Measurements from ENCODE around the gene SLN. TPM values are rescaled to one million over a fixed set of nuclear protein-coding genes. Genes with fewer than 3 reads are reported as not detected.

The SLN gene
- total RNA-seq, 1 experiment from 2014 or later, result not detected

DNA sequence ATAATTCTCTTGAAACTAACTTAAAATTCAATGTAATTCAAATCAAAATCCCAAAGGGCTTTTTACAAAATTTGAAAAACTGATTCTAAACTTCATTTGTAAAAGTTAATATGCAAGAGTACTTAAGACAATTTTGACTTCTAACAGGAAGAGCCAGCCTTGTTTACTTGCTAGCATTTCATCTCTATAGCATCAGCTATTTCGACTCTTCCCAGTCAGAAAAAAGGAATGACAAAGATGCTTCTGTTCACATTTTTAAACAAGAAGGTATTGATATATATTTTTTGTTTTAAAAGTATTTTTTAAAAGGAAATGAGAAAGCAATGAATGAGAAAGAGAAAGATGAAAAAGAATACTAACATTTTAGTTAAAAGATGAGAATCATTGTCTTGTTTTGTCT lies 16.4 kb downstream of the SLN start:
- Histone ChIP-seq H2AFZ (ENCODE audit: low read length) (no peak overlapping the region), H4K20me1 (ENCODE audit: control insufficient read depth, insufficient read depth, insufficient read length) (no peaks in the 10 kb centered on the region), H2BK5ac (ENCODE audit: insufficient read length, low read length) (no peak overlapping the region), H2BK15ac (ENCODE audit: low read depth, low read length) (no peak overlapping the region), H3K23ac (ENCODE audit: insufficient read length, low read depth, low read length) (no peak overlapping the region), H3K27me3 (ENCODE audit: insufficient read depth, low read length) (no peaks in the 10 kb centered on the region), H3K14ac (ENCODE audit: insufficient read depth, low read length) (no peak overlapping the region), H4K91ac (ENCODE audit: insufficient read length, low read depth, low read length) (no peak overlapping the region), H3K9ac (ENCODE audit: extremely low read depth, insufficient read length, low read length) (no peak overlapping the region), H3K27ac (ENCODE audit: insufficient read length, low read depth, low read length) (no peak overlapping the region), H3K79me1 (ENCODE audit: insufficient read depth, low read depth, low read length, poor library complexity, severe bottlenecking) (no peaks in the 10 kb centered on the region), H3K4me2 (ENCODE audit: insufficient read depth, insufficient read length, low read length) (no peak overlapping the region), H3K4me1 (ENCODE audit: insufficient read depth, low read length) (no peaks in the 10 kb centered on the region), H3K56ac (ENCODE audit: insufficient read length, low read depth, low read length) (no peak overlapping the region), H3T11ph (ENCODE audit: low read length) (no peak overlapping the region), H2BK20ac (ENCODE audit: low read depth, low read length, poor library complexity, severe bottlenecking) (no peak overlapping the region), H3K9me3 (ENCODE audit: control insufficient read depth, low read depth, low read length) (no peaks in the 10 kb centered on the region), H4K8ac (replicated peaks; ENCODE audit: insufficient read length, low read depth, low read length) (no peak overlapping the region), H3K79me2 (ENCODE audit: insufficient read depth, low read length) (no peaks in the 10 kb centered on the region), H2BK12ac (ENCODE audit: insufficient read length, low read depth, low read length) (no peak overlapping the region), H3K18ac (ENCODE audit: insufficient read length, low read depth, low read length) (no peak overlapping the region), H3K4ac (ENCODE audit: low read depth, low read length) (no peak overlapping the region), H3K23me2 (ENCODE audit: insufficient read length, low read depth, low read length, poor library complexity, severe bottlenecking) (no peaks in the 10 kb centered on the region), H2AK5ac (ENCODE audit: insufficient read length, low read length) (no peak overlapping the region), H2BK120ac (ENCODE audit: low read depth, low read length, poor library complexity, severe bottlenecking) (no peak overlapping the region), H4K5ac (ENCODE audit: insufficient read length, low read depth, low read length) (no peak overlapping the region)
- TF ChIP-seq, protein P1, sequence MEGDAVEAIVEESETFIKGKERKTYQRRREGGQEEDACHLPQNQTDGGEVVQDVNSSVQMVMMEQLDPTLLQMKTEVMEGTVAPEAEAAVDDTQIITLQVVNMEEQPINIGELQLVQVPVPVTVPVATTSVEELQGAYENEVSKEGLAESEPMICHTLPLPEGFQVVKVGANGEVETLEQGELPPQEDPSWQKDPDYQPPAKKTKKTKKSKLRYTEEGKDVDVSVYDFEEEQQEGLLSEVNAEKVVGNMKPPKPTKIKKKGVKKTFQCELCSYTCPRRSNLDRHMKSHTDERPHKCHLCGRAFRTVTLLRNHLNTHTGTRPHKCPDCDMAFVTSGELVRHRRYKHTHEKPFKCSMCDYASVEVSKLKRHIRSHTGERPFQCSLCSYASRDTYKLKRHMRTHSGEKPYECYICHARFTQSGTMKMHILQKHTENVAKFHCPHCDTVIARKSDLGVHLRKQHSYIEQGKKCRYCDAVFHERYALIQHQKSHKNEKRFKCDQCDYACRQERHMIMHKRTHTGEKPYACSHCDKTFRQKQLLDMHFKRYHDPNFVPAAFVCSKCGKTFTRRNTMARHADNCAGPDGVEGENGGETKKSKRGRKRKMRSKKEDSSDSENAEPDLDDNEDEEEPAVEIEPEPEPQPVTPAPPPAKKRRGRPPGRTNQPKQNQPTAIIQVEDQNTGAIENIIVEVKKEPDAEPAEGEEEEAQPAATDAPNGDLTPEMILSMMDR (conservative IDR thresholded peaks at IDR 0.05), result no peak
- WGBS (ENCODE audit: extremely low coverage, insufficient read length, low lambda C conversion rate), result no CpG with 5 or more reads among the region's 1 CpG
- H3K9me3 Mint-ChIP-seq, result no peaks in the 10 kb centered on the region; a peak in 2 of 5 replicates
- no peak overlapping the region for H3K27ac Mint-ChIP-seq
- H3K4me3 Mint-ChIP-seq, result no peak overlapping the region
- peaks cover 10 to 11% of the 10 kb centered on the region in 2 experiments for H3K4me1 Mint-ChIP-seq
- peaks cover 0 to 5% (median 0%) of the 10 kb centered on the region in 3 experiments; a peak in 1 of 7 replicates for H3K36me3 Mint-ChIP-seq (ENCODE audit: insufficient read depth in 1 of 3, low read depth in 3 of 3)
- H3K27me3 Mint-ChIP-seq (ENCODE audit: low read depth), result no peaks in the 10 kb centered on the region
- no peak for DNase-seq
